Hippocampal formation (tissue), 2 donors: ENCODE measurements around the gene FNTB.

Experiments
- DNase-seq, 2 donors: peaks; one replicate each; lab custom pipeline; 2025; lab: John Stamatoyannopoulos, UW

The FNTB gene

DNA sequence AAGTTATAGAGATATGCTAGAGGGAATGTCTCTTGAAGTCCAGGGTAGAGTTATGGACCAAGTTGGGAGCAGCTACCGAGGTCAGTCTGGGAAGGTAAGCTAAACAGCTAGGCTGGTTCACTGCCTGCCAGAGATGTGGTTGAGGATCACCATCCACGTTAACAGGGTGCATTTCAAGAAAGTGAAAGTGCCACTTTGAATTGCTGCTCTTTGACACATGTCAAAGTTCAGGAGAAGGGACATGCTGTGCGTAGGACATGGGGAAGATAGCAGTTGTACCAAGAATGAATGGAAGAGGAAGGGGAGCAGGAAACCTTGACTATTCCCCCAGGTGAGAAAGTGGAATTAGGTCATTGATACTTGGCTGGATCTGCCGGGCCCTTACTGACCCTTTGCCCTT, 66.1 kb downstream of the FNTB start:
- no peak for DNase-seq

- DNase-seq = no peak
Observed at GRCh38 chr14:65053466-65053865, 66.8 kb downstream of the FNTB start.

- peak in 1 of 2 donors; percentile 24 for DNase-seq
Observed at GRCh38 chr14:65054471-65055085, 67.9 kb downstream of the FNTB start.

DNA sequence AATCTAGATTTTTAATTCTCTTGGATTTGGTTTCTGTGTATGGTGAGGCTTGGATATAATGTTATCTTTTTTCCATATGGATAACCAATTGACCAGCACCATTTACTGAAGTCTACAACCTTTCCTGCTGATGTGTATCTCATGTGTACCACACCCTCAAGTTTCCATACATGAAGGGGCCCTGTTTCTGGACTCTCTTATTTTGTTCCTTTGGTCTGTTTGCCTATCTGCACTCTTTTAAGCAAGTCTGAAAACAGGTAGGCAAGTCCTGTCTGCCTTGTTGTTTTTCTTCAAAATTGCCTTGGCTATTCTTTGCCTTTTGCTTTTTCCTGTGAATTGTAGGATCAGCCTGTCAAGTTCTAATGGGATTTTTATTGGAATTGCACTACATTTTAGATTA, 71.0 kb downstream of the FNTB start:
- DNase-seq = no peak

GRCh38 chr14:65062096-65063075, 75.7 kb downstream of the FNTB start:
- no peak for DNase-seq

GRCh38 chr14:65065719-65066118, 79.0 kb downstream of the FNTB start:
- no peak for DNase-seq

DNA sequence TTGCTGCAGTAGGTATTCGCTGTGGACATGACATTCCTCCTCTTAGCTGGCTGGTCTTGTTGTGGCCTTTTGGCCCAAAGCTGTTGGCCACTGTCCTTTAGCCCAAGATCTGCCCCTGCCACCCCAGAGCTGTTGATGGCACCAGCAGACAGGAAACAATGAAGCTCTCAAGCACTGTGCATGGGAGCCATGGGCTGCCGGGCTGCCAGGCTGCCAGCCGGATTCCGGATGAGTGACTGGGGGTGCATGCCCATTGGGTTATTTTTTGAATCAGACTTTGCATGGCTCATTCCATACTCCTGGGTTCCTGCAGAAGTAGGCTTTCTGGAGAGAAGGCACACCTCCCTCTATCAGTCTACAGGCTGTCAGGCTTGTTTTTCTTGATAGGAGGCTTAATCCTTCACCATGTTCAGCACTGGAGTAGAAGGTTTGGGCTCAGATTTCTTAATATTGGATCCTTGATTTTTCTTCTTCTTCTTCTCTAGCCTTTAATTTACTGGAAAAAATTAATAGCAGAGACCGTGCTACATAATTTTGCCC, 83.2 kb downstream of the FNTB start:
- DNase-seq = no peak

GRCh38 chr14:65070471-65070976, 83.8 kb downstream of the FNTB start:
- DNase-seq = no peak

GRCh38 chr14:65071544-65071943, 84.8 kb downstream of the FNTB start:
- DNase-seq = no peak

DNA sequence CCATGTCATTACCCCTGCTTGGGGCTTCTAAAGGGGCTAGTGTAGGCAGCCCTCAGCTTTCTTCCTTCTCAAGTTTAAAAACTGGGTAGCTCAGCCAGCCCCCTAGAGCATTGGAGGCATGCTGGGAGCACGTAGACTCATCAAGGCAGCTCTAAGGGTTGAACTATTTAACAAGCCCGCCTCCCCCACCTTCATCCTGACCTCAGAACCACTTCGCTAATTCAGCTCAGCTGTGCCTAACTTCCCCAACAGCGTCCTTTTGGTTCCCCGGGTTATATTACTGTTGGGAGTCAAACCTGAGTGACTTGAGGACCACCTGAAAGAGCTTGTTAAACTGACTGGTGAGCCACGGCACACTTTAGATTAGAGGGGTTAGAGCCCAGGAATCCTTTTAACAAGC, 85.6 kb downstream of the FNTB start:
- no peak for DNase-seq

GRCh38 chr14:65072937-65073336, 86.2 kb downstream of the FNTB start:
- DNase-seq = no peak

DNA sequence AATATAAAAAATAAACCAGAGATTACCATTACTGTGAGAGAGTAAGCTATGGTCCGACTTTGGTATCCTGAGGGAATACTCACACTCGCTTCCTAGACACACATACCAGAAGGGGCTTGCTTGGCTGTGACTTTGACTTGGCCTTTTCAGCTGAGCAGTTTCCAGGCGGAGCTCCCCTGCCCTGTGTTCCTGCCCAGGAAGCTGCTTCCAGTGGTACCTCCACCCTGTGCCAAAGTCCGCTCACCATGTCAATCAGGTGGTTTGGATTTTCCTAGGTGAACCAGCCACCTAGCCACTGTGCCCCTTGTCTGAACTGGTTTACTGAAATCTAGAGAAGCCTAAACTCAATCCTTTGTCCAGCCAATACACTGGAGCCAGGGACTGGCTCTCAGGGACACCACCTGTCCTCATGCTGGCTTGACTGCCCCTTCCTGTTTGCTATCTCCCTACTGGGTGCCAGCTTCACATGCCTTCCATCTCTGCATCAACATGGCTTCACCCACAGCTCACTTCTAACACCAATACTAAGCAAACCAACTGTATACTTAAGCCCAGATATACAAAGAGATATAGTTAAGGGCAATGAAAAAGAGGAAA, 87.0 kb downstream of the FNTB start:
- DNase-seq = no peak

DNA sequence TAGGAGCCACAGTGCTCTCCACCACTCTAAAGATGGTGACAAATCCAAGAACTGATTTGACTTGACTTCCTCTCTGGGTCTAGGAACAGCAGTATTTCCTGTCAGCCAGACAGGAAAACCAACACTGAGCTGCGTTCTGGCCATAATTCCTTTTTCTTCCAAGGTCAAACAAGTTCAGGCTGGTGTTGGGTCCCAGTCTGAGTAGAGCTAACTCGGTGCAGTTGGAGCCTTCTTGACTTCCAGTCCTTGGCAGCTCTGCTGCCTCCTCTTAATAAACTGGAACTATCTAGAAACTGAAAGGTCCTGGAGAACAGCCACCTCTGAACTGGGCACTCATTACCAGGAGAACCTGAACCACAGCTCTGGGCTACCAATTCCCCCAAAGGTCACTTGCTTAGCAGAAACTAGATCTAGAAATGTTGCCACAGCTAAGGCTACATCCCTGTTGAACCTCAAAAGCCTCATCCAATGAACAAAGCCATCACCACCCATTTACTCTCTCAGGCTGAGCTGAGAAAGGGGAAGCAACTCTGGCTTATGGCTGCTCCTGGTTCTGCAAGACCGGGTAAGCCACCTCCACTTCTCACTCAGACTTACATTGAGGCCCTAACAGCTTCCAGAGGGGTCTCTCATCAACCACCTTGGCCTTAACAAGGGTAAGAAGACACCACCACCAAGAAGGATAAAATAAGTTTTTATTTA, 87.9 kb downstream of the FNTB start:
- no peak for DNase-seq

DNA sequence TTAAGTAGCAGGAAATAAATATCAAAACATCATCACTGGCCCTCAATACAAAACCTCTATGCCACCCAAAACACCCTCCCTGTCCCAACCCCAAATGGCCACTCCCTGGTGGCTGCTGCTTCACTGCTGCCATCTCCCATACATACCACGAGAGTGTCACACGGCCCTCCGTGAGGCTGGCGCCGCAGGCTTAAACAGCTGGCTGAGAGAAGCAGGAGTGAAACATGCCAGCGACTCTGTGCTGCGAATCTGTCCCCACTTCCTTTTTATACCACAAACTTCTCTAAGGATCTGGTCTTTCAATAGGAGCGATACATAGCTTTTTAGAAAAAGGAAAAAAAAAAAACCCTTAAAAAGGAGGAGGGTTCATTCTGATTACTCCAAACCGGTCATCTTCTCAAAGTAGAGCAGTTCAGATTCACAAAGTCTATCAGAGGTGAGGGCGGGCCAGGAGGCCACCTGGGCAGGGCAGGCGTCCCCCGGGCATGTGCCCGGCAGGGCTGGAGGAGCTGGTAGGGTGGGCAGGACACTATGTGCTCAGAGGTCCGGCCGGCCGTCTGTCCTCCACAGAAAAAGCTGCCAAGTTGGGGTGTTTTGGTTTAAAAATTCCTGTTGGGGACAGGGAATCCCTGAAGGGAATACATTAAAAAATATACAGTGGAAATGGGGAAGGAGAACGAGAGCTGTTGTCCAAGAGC, 89.1 kb downstream of the FNTB start:
- no peak for DNase-seq

DNA sequence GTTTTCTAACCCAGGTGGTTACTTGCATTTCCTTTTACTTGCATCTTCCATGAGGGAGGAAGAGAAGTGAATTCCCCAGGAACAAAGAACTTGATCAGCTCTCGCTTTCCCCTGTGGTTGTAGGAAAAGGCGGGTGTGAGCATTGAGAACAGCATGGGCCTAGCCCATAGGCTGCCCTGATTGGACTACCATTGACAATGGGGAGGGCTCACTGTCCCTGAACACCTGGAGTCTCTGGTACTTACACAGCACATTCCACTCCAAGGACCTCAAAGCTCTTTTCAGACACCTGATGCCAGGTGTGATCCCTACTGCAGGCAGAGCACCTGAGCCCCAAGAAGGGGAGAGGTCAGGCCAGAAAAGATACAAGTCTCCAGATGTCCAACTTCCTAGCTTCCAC, 90.6 kb downstream of the FNTB start:
- no peak for DNase-seq

- DNase-seq = no peak
Observed at GRCh38 chr14:65079201-65079600, 92.5 kb downstream of the FNTB start.

DNA sequence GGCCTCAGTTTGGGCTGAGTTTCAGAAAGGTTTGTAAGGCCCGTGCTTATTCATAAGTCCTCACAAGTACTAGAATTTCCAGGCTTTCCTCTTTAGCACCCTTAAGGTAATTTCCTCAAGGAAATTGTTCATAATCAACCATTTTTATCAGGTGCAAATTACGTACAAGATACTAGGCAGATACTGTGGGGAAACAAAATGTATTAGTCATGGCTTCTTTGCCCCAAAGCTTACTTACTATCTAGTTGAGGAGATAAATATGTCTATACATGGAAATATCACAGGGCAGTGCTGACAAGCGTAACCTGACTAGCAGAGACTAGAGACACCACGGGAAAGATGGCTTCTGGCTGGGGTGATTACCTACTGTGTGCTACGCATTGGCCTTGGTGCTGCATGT, 93.1 kb downstream of the FNTB start:
- DNase-seq = no peak

- DNase-seq = no peak
Observed at GRCh38 chr14:65080960-65081747, 94.5 kb downstream of the FNTB start.

DNA sequence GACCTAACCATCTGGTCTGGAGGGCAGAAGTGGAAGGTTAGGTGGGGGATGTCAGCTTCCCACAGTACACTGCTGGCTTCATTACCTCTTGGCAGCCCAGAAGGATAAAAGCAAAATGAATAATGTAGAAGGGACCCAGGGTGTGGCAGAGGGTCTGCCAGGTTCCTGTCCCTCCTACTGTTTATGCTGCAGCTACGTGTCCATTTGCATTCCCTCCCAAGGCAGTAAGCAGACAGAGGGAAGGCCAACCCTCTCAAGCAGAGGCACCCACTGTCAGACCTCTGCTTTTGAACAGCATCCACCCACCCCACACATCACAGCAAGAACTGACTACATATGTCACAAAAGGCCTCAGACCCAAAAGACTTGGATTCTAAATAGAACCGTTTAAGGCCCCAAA, 96.2 kb downstream of the FNTB start:
- DNase-seq = no peak
